ENCODE data around the gene TCAIM. TPM values are rescaled to one million over a fixed set of nuclear protein-coding genes. Genes with fewer than 3 reads are reported as not detected.

Gene TCAIM
- polyA plus RNA-seq, 3 donors from 2014 or later, result 9.9 to 18.1 (median 16.3) TPM

- Mint-ChIP-seq H3K4me3 (no peak overlapping the region), H3K36me3 (peaks cover 56 to 75% (median 57%) of the 10 kb centered on the region in 3 donors), H3K4me1 (peaks cover 0 to 3% of the 10 kb centered on the region in 2 donors), H3K27me3 (ENCODE audit: low read depth in 3 of 3) (no peaks in the 10 kb centered on the region), H3K27ac (peak overlapping the region in 3 of 6 donors; percentile 35 to 83 (median 53)), H3K9me3 (no peaks in the 10 kb centered on the region)
- DNase-seq, result no peak
These were observed 112.9 kb downstream of the TCAIM start for GRCh38 chr3:44451441-44451840.

- no peak overlapping the region for H3K4me3 Mint-ChIP-seq
- no peaks in the 10 kb centered on the region for H3K9me3 Mint-ChIP-seq
- H3K4me1 Mint-ChIP-seq, result peaks cover 0 to 3% of the 10 kb centered on the region in 2 donors
- H3K27me3 Mint-ChIP-seq (ENCODE audit: low read depth in 3 of 3), result peaks cover 0 to 2% (median 0%) of the 10 kb centered on the region in 3 donors
- H3K36me3 Mint-ChIP-seq, result peaks cover 32 to 49% (median 33%) of the 10 kb centered on the region in 3 donors
- DNase-seq, result no peak
- peak overlapping the region in 1 of 6 donors; percentile 66 for H3K27ac Mint-ChIP-seq
These were observed 115.7 kb downstream of the TCAIM start for GRCh38 chr3:44454258-44454657.

- no peak for DNase-seq
- Mint-ChIP-seq H3K9me3 (peaks cover 0 to 3% (median 0%) of the 10 kb centered on the region in 6 donors), H3K4me1 (no peaks in the 10 kb centered on the region), H3K27ac (no peak overlapping the region), H3K4me3 (no peak overlapping the region), H3K27me3 (ENCODE audit: low read depth in 3 of 3) (peaks cover 0 to 2% (median 0%) of the 10 kb centered on the region in 3 donors), H3K36me3 (peaks cover 32 to 45% (median 38%) of the 10 kb centered on the region in 3 donors)
These were observed 116.8 kb downstream of the TCAIM start for GRCh38 chr3:44455318-44455717.

Other genes with a start within 250 kb of the TCAIM start
- not detected for gene TOPAZ1, start 96.9 kb upstream of the TCAIM start, polyA plus RNA-seq
- gene ZNF445, start 138.9 kb downstream of the TCAIM start, polyA plus RNA-seq, result 1 to 10 TPM in 2 of 3 donors, under 1 TPM in 1; 0.11 to 4.0 (median 2.0) TPM
- gene ZKSCAN7, start 216.4 kb downstream of the TCAIM start, polyA plus RNA-seq, result 1 to 10 TPM in 2 of 3 donors, under 1 TPM in 1; 0.88 to 4.5 (median 4.2) TPM
- gene ZNF660, start 246.2 kb downstream of the TCAIM start, polyA plus RNA-seq, result 1 to 10 TPM in 2 of 3 donors, not detected in 1; 1.9 to 2.6 TPM